ENCODE results near the gene CAMK1D.

CAMK1D gene

DNA sequence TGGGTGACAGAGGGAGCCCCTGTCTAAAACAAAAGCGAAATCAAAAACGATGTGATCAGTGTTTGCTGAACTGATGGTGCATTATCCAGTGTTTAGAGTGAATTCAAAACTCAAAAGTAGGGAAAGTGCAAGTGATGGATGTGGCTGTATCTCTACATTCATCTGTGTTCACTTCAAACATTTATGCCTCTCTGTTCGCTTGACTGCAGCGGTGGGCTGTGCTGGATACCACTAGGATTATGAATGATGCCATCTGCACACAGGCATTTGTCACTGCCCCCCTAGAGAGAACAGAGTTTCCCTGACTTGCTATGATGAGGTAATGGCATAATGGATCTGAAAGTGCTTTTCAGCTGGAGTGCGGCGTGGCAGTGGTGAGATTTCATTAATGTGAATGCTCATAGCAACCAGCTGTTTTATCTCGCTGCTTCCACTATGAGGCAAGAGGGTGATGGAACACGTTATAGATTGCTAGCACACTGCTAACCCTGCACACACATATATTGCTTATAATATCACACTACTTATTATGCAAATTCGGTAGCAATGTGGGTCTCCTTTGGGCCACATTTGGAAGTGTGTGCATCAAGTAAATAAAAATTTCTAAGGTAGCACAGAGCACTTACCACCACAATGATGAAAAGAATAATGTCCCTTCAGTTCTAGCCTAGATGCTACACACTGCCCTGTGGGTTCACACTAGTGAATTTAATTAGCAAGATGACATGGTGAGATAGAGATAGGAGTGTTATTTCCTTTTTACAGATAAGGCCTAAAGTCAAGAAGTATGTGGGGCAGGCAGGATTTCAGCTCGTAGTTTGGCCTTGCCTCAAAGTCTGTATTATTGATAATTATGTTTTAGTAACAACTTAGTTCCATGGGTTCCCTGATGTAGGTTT, 164.7 kb downstream of the CAMK1D start (continued):
- TF ChIP-seq ZFP69B (tag by site-specific recombination; IDR thresholded peaks at IDR 0.05) = 0 out of 2 replicates have a peak, but pooled peaks have one; percentile 33
- 0 out of 2 replicates have a peak, but pooled peaks have one; percentile 23 for TF ChIP-seq PATZ1 (tag by site-specific recombination; IDR thresholded peaks at IDR 0.05)
- TF ChIP-seq HOXD13 (CRISPR knock-in tag; IDR thresholded peaks at IDR 0.05; ENCODE audit: borderline replicate concordance) = no peak
- TF ChIP-seq, protein P1, sequence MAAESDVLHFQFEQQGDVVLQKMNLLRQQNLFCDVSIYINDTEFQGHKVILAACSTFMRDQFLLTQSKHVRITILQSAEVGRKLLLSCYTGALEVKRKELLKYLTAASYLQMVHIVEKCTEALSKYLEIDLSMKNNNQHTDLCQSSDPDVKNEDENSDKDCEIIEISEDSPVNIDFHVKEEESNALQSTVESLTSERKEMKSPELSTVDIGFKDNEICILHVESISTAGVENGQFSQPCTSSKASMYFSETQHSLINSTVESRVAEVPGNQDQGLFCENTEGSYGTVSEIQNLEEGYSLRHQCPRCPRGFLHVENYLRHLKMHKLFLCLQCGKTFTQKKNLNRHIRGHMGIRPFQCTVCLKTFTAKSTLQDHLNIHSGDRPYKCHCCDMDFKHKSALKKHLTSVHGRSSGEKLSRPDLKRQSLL (tag by site-specific recombination; IDR thresholded peaks at IDR 0.05) = no peak
- peak; percentile 78 for TF ChIP-seq PRDM1 (tag by site-specific recombination; IDR thresholded peaks at IDR 0.05)
- TF ChIP-seq SALL2 (tag by site-specific recombination; IDR thresholded peaks at IDR 0.05; ENCODE audit: borderline replicate concordance) = no peak
- TF ChIP-seq ZNF239 (tag by site-specific recombination; IDR thresholded peaks at IDR 0.05) = no peak
- no peak for TF ChIP-seq ZNF146 (tag by site-specific recombination; IDR thresholded peaks at IDR 0.05)
- TF ChIP-seq, protein P2, sequence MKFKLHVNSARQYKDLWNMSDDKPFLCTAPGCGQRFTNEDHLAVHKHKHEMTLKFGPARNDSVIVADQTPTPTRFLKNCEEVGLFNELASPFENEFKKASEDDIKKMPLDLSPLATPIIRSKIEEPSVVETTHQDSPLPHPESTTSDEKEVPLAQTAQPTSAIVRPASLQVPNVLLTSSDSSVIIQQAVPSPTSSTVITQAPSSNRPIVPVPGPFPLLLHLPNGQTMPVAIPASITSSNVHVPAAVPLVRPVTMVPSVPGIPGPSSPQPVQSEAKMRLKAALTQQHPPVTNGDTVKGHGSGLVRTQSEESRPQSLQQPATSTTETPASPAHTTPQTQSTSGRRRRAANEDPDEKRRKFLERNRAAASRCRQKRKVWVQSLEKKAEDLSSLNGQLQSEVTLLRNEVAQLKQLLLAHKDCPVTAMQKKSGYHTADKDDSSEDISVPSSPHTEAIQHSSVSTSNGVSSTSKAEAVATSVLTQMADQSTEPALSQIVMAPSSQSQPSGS (tag by site-specific recombination; IDR thresholded peaks at IDR 0.05; ENCODE audit: low read depth) = peak; percentile 90
- TF ChIP-seq ZNF837 (tag by site-specific recombination; IDR thresholded peaks at IDR 0.05) = no peak
- TF ChIP-seq ZNF324 (tag by site-specific recombination; IDR thresholded peaks at IDR 0.05) = 0 out of 2 replicates have a peak, but pooled peaks have one; percentile 33
- TF ChIP-seq ZNF664 (tag by site-specific recombination; IDR thresholded peaks at IDR 0.05) = no peak
- TF ChIP-seq ZNF112 (tag by site-specific recombination; IDR thresholded peaks at IDR 0.05) = no peak
- TF ChIP-seq, protein P3, sequence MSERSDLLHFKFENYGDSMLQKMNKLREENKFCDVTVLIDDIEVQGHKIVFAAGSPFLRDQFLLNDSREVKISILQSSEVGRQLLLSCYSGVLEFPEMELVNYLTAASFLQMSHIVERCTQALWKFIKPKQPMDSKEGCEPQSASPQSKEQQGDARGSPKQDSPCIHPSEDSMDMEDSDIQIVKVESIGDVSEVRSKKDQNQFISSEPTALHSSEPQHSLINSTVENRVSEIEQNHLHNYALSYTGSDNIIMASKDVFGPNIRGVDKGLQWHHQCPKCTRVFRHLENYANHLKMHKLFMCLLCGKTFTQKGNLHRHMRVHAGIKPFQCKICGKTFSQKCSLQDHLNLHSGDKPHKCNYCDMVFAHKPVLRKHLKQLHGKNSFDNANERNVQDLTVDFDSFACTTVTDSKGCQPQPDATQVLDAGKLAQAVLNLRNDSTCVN (tag by site-specific recombination; optimal IDR thresholded peaks at IDR 0.05) = no peak
- TF ChIP-seq ZNF354C (tag by site-specific recombination; IDR thresholded peaks at IDR 0.05; ENCODE audit: borderline replicate concordance, low read depth) = no peak
- no peak for TF ChIP-seq ZNF416 (tag by site-specific recombination; IDR thresholded peaks at IDR 0.05)
- TF ChIP-seq ZNF24 (tag by site-specific recombination; IDR thresholded peaks at IDR 0.05) = 0 out of 2 replicates have a peak, but pooled peaks have one; percentile 53
- TF ChIP-seq WT1 (tag by site-specific recombination; IDR thresholded peaks at IDR 0.05) = no peak
- TF ChIP-seq ZSCAN23 (tag by site-specific recombination; IDR thresholded peaks at IDR 0.05) = no peak
- peak; percentile 68 for TF ChIP-seq ZBTB17 (tag by site-specific recombination; IDR thresholded peaks at IDR 0.05)
- TF ChIP-seq, protein P4, sequence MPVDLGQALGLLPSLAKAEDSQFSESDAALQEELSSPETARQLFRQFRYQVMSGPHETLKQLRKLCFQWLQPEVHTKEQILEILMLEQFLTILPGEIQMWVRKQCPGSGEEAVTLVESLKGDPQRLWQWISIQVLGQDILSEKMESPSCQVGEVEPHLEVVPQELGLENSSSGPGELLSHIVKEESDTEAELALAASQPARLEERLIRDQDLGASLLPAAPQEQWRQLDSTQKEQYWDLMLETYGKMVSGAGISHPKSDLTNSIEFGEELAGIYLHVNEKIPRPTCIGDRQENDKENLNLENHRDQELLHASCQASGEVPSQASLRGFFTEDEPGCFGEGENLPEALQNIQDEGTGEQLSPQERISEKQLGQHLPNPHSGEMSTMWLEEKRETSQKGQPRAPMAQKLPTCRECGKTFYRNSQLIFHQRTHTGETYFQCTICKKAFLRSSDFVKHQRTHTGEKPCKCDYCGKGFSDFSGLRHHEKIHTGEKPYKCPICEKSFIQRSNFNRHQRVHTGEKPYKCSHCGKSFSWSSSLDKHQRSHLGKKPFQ (tag by site-specific recombination; IDR thresholded peaks at IDR 0.05) = peak; percentile 76; the same call in 1 of the 2 replicates
- no peak for TF ChIP-seq SP2 (tag by site-specific recombination; IDR thresholded peaks at IDR 0.05)
- TF ChIP-seq ZNF660 (tag by site-specific recombination; IDR thresholded peaks at IDR 0.05) = no peak; the same call in 1 of the 2 replicates
- no peak for TF ChIP-seq ZNF473 (tag by site-specific recombination; IDR thresholded peaks at IDR 0.05)
- no peak for TF ChIP-seq ZNF521 (tag by site-specific recombination; IDR thresholded peaks at IDR 0.05)
- no peak for TF ChIP-seq SCRT1 (tag by site-specific recombination; IDR thresholded peaks at IDR 0.05; ENCODE audit: borderline replicate concordance)

All from HEK293 (cell line).